Esophagus muscularis mucosa (tissue), 4 donors: ENCODE measurements around the gene E2F2. TPM values are rescaled to one million over a fixed set of nuclear protein-coding genes. Genes with fewer than 3 reads are reported as not detected.

Experiments
- DNase-seq: peaks from one replicate; pipeline ENCODE4 v3.0.0-alpha.2; 2017; ENCODE audit errors: extremely low spot score
- H3K27ac ChIP-seq, 4 donors: fragments of 200-600 bp; sonication (generic); replicated peaks in 1 of 4; 1 replicate in 3 of 4; 2 replicates in 1 of 4; pipeline ENCODE4 v1.5.1; 2016 to 2019; ENCODE audit warnings: mild to moderate bottlenecking in 1 of 4
- H3K27me3 ChIP-seq, 4 donors: fragments of 200-600 bp; sonication (generic); one replicate each; pipeline versions ENCODE4 v1.5.1 to v1.6.0; 2016 to 2019
- H3K36me3 ChIP-seq, 4 donors: fragments of 200-600 bp; sonication (generic); one replicate each; pipeline ENCODE4 v1.5.1; 2016 to 2019
- H3K4me1 ChIP-seq, 4 donors: fragments of 200-600 bp; sonication (generic); one replicate each; pipeline ENCODE4 v1.5.1; 2016 to 2019
- H3K4me3 ChIP-seq, 4 donors: fragments of 200-600 bp; sonication (generic); 1 replicate in 2 of 4; 2 replicates in 2 of 4; pipeline ENCODE4 v1.5.1; 2016 to 2019; ENCODE audit warnings: mild to moderate bottlenecking in 4 of 4, moderate library complexity in 1 of 4
- H3K9me3 ChIP-seq, 4 donors: fragments of 200-600 bp; sonication (generic); 1 replicate in 3 of 4; 2 replicates in 1 of 4; pipeline ENCODE4 v1.5.1; 2016 to 2019
- CTCF ChIP-seq, 3 experiments: fragments of 200-600 bp in 2 of 3; fragments of 450-650 bp in 1 of 3; sonication (generic) in 2 of 3; IDR thresholded peaks; one replicate each; pipeline ENCODE4 v1.5.1; 2017 to 2019; ENCODE audit warnings: antibody characterized with exemption in 3 of 3, mild to moderate bottlenecking in 2 of 3, moderate library complexity in 1 of 3
- EP300 ChIP-seq: sonication (generic); formaldehyde crosslinking; IDR thresholded peaks from one replicate; pipeline ENCODE4 v1.6.1; 2017; ENCODE audit warnings: antibody characterized with exemption
- POLR2A ChIP-seq: fragments of 450-650 bp; IDR thresholded peaks from one replicate; pipeline ENCODE4 v1.6.1; 2017; ENCODE audit warnings: antibody characterized with exemption, moderate library complexity, mild to moderate bottlenecking, low read depth
- POLR2AphosphoS5 ChIP-seq, 2 donors: sonication (generic); formaldehyde crosslinking; IDR thresholded peaks; one replicate each; pipeline ENCODE4 v1.6.1; 2017; ENCODE audit warnings: antibody characterized with exemption in 2 of 2
- WGBS: methylation state at CpG from one replicate; pipeline ENCODE4 v1.1.5; 2018; 5-methylcytosine and 5-hydroxymethylcytosine counted together
- intact Hi-C: fragments of 100-400 bp; cut with DNase I; formaldehyde crosslinking; loops from one replicate; pipeline ENCODE4 v1.15.1; 2023
- total RNA-seq, 4 donors: library from RNA; depleted of rRNA; stranded (reverse); fragments of >200 nt; gene quantifications; one replicate each; pipeline versions ENCODE4 v1.1.0 to v1.2.1, GENCODE V29; 2016

E2F2 gene
- total RNA-seq, 4 donors from 2014 or later: 0.11 to 0.26 (median 0.17) TPM; not detected in 1

GRCh38 chr1:23577056-23578004, 46.3 kb upstream of the E2F2 start:
- Histone ChIP-seq H3K4me3 (peak overlapping the region; percentile 24 to 48 (median 33)), H3K27ac (peak overlapping the region; percentile 80 to 88 (median 84)), H3K27me3 (peaks cover 0 to 3% (median 0%) of the 10 kb centered on the region in 4 donors), H3K9me3 (no peaks in the 10 kb centered on the region), H3K36me3 (no peaks in the 10 kb centered on the region), H3K4me1 (peaks cover 35 to 42% (median 39%) of the 10 kb centered on the region in 4 donors)
- no peak for TF ChIP-seq CTCF (IDR thresholded peaks at IDR 0.05)
- no peak for TF ChIP-seq EP300
- peak; percentile 44 to 75 for TF ChIP-seq POLR2AphosphoS5 (IDR thresholded peaks at IDR 0.05)
- WGBS: 11% methylated on average over 11 of the region's 11 CpGs
- intact Hi-C loops: no loop called here
- DNase-seq: no peak

- H3K9me3 ChIP-seq: no peaks in the 10 kb centered on the region
- H3K27me3 ChIP-seq: peaks cover 0 to 3% (median 0%) of the 10 kb centered on the region in 4 donors
- H3K27ac ChIP-seq: peak overlapping the region; percentile 80 to 88 (median 84)
- intact Hi-C loops: no loop called here
- DNase-seq: no peak
- TF ChIP-seq CTCF (IDR thresholded peaks at IDR 0.05): no peak
- no peak for TF ChIP-seq EP300
- no peak for TF ChIP-seq POLR2AphosphoS5 (IDR thresholded peaks at IDR 0.05)
- TF ChIP-seq POLR2A: no peak
- H3K36me3 ChIP-seq: no peaks in the 10 kb centered on the region
- WGBS: 75% methylated on average over 7 of the region's 7 CpGs
- peak overlapping the region; percentile 24 to 48 (median 33) for H3K4me3 ChIP-seq
- H3K4me1 ChIP-seq: peaks cover 35 to 42% (median 39%) of the 10 kb centered on the region in 4 donors
These were observed 45.5 kb upstream of the E2F2 start for GRCh38 chr1:23576338-23577055.

GRCh38 chr1:23575226-23575810, 44.3 kb upstream of the E2F2 start:
- no peak for DNase-seq
- TF ChIP-seq POLR2AphosphoS5 (IDR thresholded peaks at IDR 0.05) (no peak), CTCF (IDR thresholded peaks at IDR 0.05) (no peak), POLR2A (no peak), EP300 (no peak)
- intact Hi-C loops: no loop called here
- Histone ChIP-seq H3K4me1 (peaks cover 35 to 42% (median 37%) of the 10 kb centered on the region in 4 donors), H3K27me3 (peaks cover 0 to 3% (median 0%) of the 10 kb centered on the region in 4 donors), H3K27ac (peak overlapping the region; percentile 80 to 88 (median 84)), H3K9me3 (no peaks in the 10 kb centered on the region), H3K4me3 (no peak overlapping the region), H3K36me3 (no peaks in the 10 kb centered on the region)
- 71% methylated on average over 5 of the region's 5 CpGs for WGBS

- Histone ChIP-seq H3K27me3 (peaks cover 0 to 3% (median 0%) of the 10 kb centered on the region in 4 donors), H3K9me3 (no peaks in the 10 kb centered on the region), H3K36me3 (no peaks in the 10 kb centered on the region), H3K4me3 (no peak overlapping the region), H3K4me1 (peaks cover 36 to 45% (median 38%) of the 10 kb centered on the region in 4 donors), H3K27ac (peak overlapping the region in 1 of 4 donors; percentile 55)
- no peak for TF ChIP-seq CTCF (IDR thresholded peaks at IDR 0.05)
- TF ChIP-seq EP300: no peak
- TF ChIP-seq POLR2A: no peak
- no peak for TF ChIP-seq POLR2AphosphoS5 (IDR thresholded peaks at IDR 0.05)
- WGBS: 92% methylated on average over 2 of the region's 2 CpGs
- no peak for DNase-seq
- intact Hi-C loops: no loop called here
These were observed 43.3 kb upstream of the E2F2 start for GRCh38 chr1:23574265-23574754.
